CD4-positive, alpha-beta T cell treated with Interleukin-2 at 100 ng/mL for 4 hours (primary cell): Measurements from ENCODE around the gene RNF220.
A peak's percentile ranks its signal among the peaks of the same experiment; 100 is the strongest.
"Not testable (repeated sequence)": the region's sequence is repeated elsewhere in the genome, so short reads cannot be mapped to it uniquely, and the experiment has no call there.

Experiments used
- DNase-seq: peaks from one replicate; pipeline ENCODE4 v3.0.0-alpha.2; 2020; ENCODE audit warnings: low spot score

Gene RNF220

GRCh38 chr1:44549510-44549909 lies 144.5 kb downstream of the RNF220 start:
- DNase-seq = no peak

DNA sequence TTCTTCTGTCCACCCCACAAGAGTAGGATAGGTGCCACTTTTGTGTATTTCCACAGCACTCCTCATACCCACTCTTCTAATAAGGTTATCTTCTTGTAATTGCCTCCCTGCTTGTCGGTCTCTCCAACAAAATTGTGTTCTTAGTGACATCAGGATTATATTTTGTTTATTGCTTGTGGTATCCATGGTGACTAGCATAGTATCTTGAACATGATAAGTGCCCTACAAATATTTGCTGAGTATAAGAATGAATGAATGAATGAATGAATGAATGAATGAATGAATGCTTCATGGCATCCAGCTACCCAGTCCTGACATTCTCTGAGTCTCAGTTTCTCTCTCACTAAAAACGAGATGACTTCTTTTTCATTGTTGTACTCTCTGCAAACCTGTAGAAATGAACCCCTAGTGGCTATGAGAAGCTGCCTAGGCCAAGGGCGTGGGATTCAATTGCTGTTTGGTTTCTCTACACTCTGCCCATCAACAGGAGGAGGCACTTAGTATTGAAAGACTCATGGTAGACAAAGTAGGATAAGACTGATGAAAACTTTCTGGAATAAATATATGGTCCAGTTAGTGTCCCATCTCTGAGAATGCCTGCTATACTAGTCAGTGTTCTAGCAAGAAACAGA lies 148.2 kb downstream of the RNF220 start:
- DNase-seq = no peak

- DNase-seq = no peak
These were observed 148.7 kb downstream of the RNF220 start for GRCh38 chr1:44553771-44554170.

- no peak for DNase-seq
These were observed 149.7 kb downstream of the RNF220 start for GRCh38 chr1:44554706-44555105.

DNA sequence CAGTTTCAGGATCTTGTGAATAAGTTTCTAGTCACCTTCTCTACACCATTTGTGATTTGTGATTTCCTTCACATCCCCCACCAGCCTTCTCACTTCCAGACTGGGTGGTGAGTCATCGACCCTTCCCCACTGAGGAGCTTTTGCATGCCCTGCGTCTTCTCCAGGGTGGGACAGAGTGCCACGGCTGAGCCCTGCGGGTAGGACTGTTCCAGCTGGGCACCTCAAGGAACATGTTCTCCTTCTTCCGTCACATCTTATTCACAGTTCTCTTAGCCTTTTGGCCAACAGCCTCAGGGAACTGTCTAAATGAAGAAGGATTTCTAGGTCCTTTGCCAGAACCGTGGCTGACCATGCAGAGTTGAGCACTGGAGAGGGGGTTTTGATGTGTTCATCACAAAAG lies 152.7 kb downstream of the RNF220 start:
- DNase-seq = no peak

GRCh38 chr1:44558883-44559282 lies 153.8 kb downstream of the RNF220 start:
- no peak for DNase-seq

DNA sequence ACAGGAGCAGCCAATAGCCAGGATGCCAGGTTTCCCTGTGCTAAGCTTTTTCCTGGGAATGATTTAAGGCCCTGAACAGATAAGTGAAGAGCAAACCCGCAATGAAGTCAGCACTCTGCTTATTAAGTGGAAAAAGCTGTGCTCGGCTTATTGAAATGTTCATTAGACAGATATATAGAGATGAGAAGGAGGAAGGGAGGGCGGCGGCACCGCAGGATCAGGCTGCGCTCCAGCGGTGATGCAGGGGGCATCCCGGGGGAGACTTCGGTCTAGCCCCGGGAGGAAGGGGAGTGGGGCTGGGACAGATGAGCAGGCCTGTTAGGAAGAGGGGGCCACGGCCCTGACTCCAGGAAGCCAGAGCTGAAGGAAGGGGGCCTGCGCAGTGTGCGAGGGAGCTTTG lies 154.3 kb downstream of the RNF220 start:
- DNase-seq = no peak

GRCh38 chr1:44559913-44560312 lies 154.9 kb downstream of the RNF220 start:
- DNase-seq = no peak

- not testable (repeated sequence) for DNase-seq
These were observed 155.6 kb downstream of the RNF220 start for GRCh38 chr1:44560696-44561095.

- DNase-seq = no peak
These were observed 160.2 kb downstream of the RNF220 start for GRCh38 chr1:44565259-44565750.

- no peak for DNase-seq
These were observed 160.8 kb downstream of the RNF220 start for GRCh38 chr1:44565833-44566232.

DNA sequence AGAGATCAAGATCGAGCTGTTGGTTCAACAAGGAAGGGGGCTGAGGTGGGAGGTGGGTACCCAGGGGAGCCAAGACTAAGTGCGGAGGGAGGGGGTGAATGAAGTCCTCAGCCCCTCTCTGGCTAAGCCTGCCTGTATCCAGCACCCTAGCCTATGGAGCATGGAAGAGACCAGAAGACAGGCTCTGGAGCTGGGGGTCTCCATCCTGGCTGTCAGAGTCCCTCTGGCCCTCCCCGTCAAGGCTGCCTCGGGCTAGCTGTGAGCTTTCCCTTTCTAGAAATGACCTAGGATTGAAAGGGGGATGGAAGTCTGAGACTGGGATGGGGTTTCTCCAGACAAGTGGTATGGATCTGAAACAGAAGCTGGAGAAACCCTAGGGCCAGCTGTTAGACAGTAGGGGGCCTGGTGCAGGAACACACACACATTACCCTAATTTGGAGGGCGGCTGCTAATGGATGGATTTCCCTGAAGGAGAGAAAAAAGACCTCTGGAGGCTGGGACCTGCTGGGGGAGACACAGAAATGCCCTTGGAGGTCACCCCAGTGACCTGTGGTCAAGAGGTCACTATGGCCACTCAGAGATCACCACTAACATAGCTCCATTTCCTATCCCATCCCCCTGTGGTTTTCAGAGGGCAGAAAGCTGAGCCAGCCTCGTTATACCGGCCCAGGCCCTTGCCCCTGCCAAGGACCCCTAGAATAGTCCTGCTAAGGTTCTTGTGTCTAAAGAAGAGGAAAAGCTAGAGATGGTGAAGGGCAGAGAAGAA lies 161.4 kb downstream of the RNF220 start:
- DNase-seq = no peak

- no peak for DNase-seq
These were observed 163.3 kb downstream of the RNF220 start for GRCh38 chr1:44568128-44568900.

GRCh38 chr1:44569491-44569890 lies 164.4 kb downstream of the RNF220 start:
- DNase-seq = no peak

DNA sequence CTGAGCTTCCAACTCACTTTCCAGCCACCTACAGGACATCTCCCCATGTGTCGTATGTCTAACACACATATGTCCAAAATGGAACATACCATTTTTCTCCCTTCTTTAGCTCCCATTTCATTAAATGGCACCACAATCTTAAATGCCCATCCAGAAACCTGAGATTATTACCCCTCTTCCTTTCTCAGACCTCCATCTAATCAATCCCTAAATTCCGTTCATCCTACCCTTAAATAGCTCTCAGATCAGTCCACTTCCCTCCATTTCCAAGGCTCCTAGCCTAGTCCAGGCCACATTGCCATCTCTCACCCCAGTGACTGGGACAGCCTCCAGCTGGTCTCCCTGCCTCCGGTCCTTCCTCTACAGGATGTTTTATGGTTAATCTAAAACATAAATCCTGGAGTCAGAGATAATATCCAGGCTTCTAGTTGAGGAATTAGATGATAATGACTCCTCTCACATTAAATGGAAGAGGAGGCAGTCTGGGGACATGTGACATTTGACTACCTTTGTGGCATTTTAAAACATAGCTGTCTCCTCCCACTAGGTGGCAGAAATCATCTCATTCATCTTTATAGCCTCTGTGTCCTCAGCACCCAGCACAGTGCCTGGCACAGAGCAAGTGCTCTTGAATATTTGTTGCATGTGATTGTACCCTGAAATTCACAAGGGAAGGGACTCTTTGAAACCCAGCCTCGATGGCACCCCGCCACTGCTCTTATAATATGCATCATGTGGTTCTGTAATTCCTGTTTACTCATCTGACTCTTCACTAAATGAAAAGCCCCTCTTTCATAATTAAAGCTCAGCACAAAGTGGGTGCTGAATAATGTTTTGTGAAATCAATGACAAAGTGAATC lies 166.9 kb downstream of the RNF220 start:
- DNase-seq = peak; percentile 33

DNA sequence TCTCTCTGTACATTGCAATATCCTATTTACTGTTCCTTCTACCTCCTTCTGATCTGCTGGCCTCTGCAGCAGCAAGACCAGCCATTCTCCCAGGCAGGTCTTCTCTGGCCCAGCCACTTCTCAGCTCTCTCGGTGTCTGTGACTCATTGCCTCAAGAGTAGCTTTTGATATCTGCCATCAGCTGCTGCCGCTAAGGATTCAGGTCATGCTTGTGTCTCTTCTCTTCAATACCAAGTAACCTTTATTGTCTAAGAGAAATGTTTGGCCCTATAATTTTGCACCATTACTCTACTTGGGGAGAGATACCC lies 167.5 kb downstream of the RNF220 start:
- no peak for DNase-seq

DNA sequence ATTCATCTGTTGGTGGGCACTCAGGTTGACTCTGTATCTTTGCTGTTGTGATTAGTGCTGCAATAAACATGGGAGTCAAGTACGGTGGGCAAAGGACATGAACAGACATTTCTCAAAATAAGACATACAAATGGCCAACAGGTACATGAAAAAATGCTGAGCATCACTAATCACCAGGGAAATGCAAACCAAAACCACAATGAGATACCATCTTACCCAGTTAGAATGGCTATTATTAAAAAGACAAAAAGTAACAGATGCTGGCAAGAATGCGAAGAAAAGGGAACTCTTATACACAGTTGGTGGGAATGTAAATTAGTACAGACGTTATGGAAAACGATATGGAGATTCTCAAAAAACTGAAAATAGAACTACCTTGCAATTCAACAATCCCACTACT lies 170.3 kb downstream of the RNF220 start:
- no peak for DNase-seq

DNA sequence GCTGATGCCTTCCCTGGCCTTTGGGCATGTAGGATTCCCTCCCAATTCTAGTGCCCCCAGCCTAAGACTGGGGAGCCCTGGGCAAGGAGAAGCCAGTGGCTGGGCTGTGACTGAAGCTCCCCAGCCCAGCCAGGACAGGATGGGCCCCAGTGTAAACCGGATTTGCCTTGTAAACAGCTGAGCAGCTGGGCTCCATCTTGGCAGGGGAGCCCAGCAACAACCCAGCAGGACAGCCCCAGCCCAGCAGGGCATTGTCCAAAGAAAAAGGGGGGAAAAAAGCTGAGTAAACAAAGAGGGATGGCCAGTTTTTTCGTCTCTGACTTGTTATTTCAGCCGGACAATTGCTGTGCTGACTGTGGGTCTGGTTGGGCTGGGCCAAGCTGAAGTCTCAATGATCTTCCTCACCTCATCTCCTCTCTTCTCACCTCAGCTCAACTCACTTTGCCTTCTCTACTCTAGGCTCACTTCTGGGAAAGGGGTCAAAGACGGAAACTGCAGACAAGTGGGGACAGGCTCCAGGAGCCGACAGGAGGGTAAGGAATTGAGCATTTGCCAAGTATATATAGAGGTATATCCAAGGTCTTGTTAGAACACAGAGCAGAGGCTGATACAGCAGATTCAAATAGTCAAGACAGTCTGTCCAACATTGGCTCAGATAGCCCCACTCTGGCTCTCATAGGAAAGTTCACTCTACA lies 171.5 kb downstream of the RNF220 start:
- no peak for DNase-seq

DNA sequence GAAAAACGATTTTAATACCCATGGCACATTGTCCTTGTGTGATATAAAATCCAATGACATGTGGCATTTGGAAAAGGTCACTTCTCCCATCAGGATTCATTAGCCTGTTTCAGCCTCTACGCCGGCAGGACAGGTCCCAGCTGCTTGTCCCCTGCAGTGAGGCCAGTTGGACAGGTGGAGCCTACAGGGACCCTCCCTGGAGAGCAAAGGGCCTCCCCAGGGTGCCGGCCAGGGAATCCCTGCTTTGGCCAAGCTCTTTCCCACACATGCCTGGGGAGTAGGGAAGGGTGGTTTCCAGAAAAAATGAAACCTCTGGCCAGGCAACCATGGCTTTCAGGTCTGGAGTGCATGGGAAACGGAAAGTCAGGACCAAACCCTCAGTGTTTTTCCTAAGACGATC lies 176.2 kb downstream of the RNF220 start:
- DNase-seq = no peak

- DNase-seq = no peak
These were observed 179.1 kb downstream of the RNF220 start for GRCh38 chr1:44584167-44584566.

GRCh38 chr1:44585315-44585920 lies 180.4 kb downstream of the RNF220 start:
- DNase-seq = no peak
